Body of pancreas (tissue), 4 donors: ENCODE results near the gene ZNF76.

Experiments
- POLR2A ChIP-seq, 3 donors: fragments of 450-650 bp; IDR thresholded peaks; one replicate each; pipeline ENCODE4 v1.6.1; 2016; ENCODE audit warnings: antibody characterized with exemption in 3 of 3, mild to moderate bottlenecking in 2 of 3
- TF ChIP-seq, protein P1 (sequence below), 7 experiments: fragments of 450-650 bp in 4 of 7; fragments of 200-600 bp in 3 of 7; sonication (generic) in 3 of 7; IDR thresholded peaks; one replicate each; pipeline ENCODE4 v1.5.1; 2016 to 2019; ENCODE audit warnings: antibody characterized with exemption in 7 of 7

DNA sequence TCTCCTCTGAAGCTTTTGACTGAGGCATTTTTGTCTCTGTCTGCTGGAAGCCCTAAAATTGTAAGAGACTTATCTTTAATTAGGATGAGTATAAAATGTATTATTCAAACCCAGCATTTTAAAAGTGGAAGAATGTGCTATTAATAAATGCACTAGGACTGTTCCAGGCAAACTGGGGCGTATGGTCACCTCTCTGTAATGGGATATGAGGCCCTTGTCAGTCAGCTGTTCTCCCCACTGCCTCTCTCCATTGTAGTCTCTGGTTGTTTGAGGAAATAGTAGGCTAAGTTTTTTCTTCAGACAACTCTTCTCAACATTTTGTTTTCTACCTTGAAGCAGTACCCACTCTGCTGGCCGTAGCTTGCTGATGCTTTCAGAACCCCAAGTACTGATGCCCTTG is 23.8 kb downstream of the ZNF76 start:
- TF ChIP-seq POLR2A (IDR thresholded peaks at IDR 0.05): no peak
- TF ChIP-seq, protein P1, sequence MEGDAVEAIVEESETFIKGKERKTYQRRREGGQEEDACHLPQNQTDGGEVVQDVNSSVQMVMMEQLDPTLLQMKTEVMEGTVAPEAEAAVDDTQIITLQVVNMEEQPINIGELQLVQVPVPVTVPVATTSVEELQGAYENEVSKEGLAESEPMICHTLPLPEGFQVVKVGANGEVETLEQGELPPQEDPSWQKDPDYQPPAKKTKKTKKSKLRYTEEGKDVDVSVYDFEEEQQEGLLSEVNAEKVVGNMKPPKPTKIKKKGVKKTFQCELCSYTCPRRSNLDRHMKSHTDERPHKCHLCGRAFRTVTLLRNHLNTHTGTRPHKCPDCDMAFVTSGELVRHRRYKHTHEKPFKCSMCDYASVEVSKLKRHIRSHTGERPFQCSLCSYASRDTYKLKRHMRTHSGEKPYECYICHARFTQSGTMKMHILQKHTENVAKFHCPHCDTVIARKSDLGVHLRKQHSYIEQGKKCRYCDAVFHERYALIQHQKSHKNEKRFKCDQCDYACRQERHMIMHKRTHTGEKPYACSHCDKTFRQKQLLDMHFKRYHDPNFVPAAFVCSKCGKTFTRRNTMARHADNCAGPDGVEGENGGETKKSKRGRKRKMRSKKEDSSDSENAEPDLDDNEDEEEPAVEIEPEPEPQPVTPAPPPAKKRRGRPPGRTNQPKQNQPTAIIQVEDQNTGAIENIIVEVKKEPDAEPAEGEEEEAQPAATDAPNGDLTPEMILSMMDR (IDR thresholded peaks at IDR 0.05): no peak
